ENCODE data around the gene GPR3. TPM values are rescaled to one million over a fixed set of nuclear protein-coding genes. Genes with fewer than 3 reads are reported as not detected.
"Not testable (repeated sequence)": the region's sequence is repeated elsewhere in the genome, so short reads cannot be mapped to it uniquely, and the experiment has no call there.

GPR3 gene
- total RNA-seq, 1 experiment from 2014 or later: 1.3 TPM

GRCh38 chr1:27429029-27429425 lies 36.6 kb downstream of the GPR3 start:
- intact Hi-C loops (cut with micrococcal nuclease; ENCODE audit: unreplicated experiment): no loop called here
- Mint-ChIP-seq H3K4me3 (ENCODE audit: low read depth, unreplicated experiment) (no peak overlapping the region), H3K36me3 (ENCODE audit: insufficient read depth, unreplicated experiment) (peaks cover 16% of the 10 kb centered on the region), H3K27me3 (ENCODE audit: unreplicated experiment) (no peaks in the 10 kb centered on the region), H3K27ac (ENCODE audit: unreplicated experiment) (no peak overlapping the region), H3K4me1 (ENCODE audit: low read depth, unreplicated experiment) (no peaks in the 10 kb centered on the region), H3K9me3 (ENCODE audit: low read depth, unreplicated experiment) (no peaks in the 10 kb centered on the region)
- CTCF ChIA-PET: no interaction called here
- TF ChIP-seq, protein P1, sequence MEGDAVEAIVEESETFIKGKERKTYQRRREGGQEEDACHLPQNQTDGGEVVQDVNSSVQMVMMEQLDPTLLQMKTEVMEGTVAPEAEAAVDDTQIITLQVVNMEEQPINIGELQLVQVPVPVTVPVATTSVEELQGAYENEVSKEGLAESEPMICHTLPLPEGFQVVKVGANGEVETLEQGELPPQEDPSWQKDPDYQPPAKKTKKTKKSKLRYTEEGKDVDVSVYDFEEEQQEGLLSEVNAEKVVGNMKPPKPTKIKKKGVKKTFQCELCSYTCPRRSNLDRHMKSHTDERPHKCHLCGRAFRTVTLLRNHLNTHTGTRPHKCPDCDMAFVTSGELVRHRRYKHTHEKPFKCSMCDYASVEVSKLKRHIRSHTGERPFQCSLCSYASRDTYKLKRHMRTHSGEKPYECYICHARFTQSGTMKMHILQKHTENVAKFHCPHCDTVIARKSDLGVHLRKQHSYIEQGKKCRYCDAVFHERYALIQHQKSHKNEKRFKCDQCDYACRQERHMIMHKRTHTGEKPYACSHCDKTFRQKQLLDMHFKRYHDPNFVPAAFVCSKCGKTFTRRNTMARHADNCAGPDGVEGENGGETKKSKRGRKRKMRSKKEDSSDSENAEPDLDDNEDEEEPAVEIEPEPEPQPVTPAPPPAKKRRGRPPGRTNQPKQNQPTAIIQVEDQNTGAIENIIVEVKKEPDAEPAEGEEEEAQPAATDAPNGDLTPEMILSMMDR (IDR thresholded peaks at IDR 0.05; ENCODE audit: unreplicated experiment): no peak
- DNase-seq: no peak
- BruUV-seq (replicated peaks): no TSS peak

- no TSS peak for BruUV-seq (replicated peaks)
- Mint-ChIP-seq H3K4me1 (ENCODE audit: low read depth, unreplicated experiment) (no peaks in the 10 kb centered on the region), H3K27ac (ENCODE audit: unreplicated experiment) (no peak overlapping the region), H3K36me3 (ENCODE audit: insufficient read depth, unreplicated experiment) (peaks cover 7% of the 10 kb centered on the region), H3K9me3 (ENCODE audit: low read depth, unreplicated experiment) (no peaks in the 10 kb centered on the region), H3K4me3 (ENCODE audit: low read depth, unreplicated experiment) (no peak overlapping the region), H3K27me3 (ENCODE audit: unreplicated experiment) (no peaks in the 10 kb centered on the region)
- TF ChIP-seq, protein P1 (IDR thresholded peaks at IDR 0.05; ENCODE audit: unreplicated experiment): no peak
- no peak for DNase-seq
- intact Hi-C loops (cut with micrococcal nuclease; ENCODE audit: unreplicated experiment): no loop called here
- CTCF ChIA-PET: interaction anchor here (0.6 kb wide), 1 partner anchor 326 kb away, joined by 3 read pairs; no protein-coding TSS in a partner anchor
These were observed 38.6 kb downstream of the GPR3 start for GRCh38 chr1:27430903-27431600.

GRCh38 chr1:27431601-27431940 lies 39.1 kb downstream of the GPR3 start:
- Mint-ChIP-seq H3K27me3 (ENCODE audit: unreplicated experiment) (no peaks in the 10 kb centered on the region), H3K4me1 (ENCODE audit: low read depth, unreplicated experiment) (no peaks in the 10 kb centered on the region), H3K4me3 (ENCODE audit: low read depth, unreplicated experiment) (no peak overlapping the region), H3K27ac (ENCODE audit: unreplicated experiment) (no peak overlapping the region), H3K9me3 (ENCODE audit: low read depth, unreplicated experiment) (no peaks in the 10 kb centered on the region), H3K36me3 (ENCODE audit: insufficient read depth, unreplicated experiment) (peaks cover 4% of the 10 kb centered on the region)
- intact Hi-C loops (cut with micrococcal nuclease; ENCODE audit: unreplicated experiment): no loop called here
- CTCF ChIA-PET: no interaction called here
- DNase-seq: no peak
- BruUV-seq (replicated peaks): no TSS peak
- TF ChIP-seq, protein P1 (IDR thresholded peaks at IDR 0.05; ENCODE audit: unreplicated experiment): no peak

DNA sequence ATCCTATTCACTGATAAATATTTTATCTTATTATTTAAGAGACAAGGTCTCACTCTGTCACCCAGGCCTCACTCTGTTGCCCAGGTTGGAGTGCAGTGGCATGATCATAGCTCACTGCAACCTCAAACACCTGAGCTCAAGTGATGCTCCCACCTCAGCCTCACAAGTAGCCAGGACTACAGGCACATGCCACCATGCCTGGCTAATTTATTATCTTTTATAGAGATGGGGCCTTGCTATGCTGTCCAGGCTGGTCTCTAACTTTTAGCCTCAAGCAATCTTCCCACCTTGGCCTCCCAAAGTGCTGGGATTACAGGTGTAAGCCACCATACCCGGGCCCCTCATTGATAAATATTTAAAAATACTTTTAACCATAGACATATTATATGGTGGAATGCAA lies 40.3 kb downstream of the GPR3 start:
- H3K4me3 Mint-ChIP-seq (ENCODE audit: low read depth, unreplicated experiment); H3K4me1 Mint-ChIP-seq (ENCODE audit: low read depth, unreplicated experiment); intact Hi-C loops (cut with micrococcal nuclease; ENCODE audit: unreplicated experiment): not testable (repeated sequence)

GRCh38 chr1:27433706-27434105 lies 41.3 kb downstream of the GPR3 start:
- no peak for DNase-seq
- Mint-ChIP-seq H3K27me3 (ENCODE audit: unreplicated experiment) (no peaks in the 10 kb centered on the region), H3K36me3 (ENCODE audit: insufficient read depth, unreplicated experiment) (no peaks in the 10 kb centered on the region), H3K4me1 (ENCODE audit: low read depth, unreplicated experiment) (peaks cover 11% of the 10 kb centered on the region), H3K27ac (ENCODE audit: unreplicated experiment) (no peak overlapping the region), H3K4me3 (ENCODE audit: low read depth, unreplicated experiment) (no peak overlapping the region), H3K9me3 (ENCODE audit: low read depth, unreplicated experiment) (no peaks in the 10 kb centered on the region)
- intact Hi-C loops (cut with micrococcal nuclease; ENCODE audit: unreplicated experiment): no loop called here
- CTCF ChIA-PET: no interaction called here
- BruUV-seq (replicated peaks): no TSS peak
- TF ChIP-seq, protein P1 (IDR thresholded peaks at IDR 0.05; ENCODE audit: unreplicated experiment): no peak

More for the DNA sequence above, 40.3 kb downstream of the GPR3 start:
- H3K9me3 Mint-ChIP-seq (ENCODE audit: low read depth, unreplicated experiment); H3K36me3 Mint-ChIP-seq (ENCODE audit: insufficient read depth, unreplicated experiment); H3K27me3 Mint-ChIP-seq (ENCODE audit: unreplicated experiment); BruUV-seq (replicated peaks); CTCF ChIA-PET; H3K27ac Mint-ChIP-seq (ENCODE audit: unreplicated experiment); DNase-seq: not testable (repeated sequence)

Data from Calu3 (cell line).